Measurements from ENCODE around the gene POTED.
"Not testable (repeated sequence)": the region's sequence is repeated elsewhere in the genome, so short reads cannot be mapped to it uniquely, and the experiment has no call there.

The POTED gene

GRCh38 chr21:13609477-13609876 is at the start of gene POTED:
TSS of gene POTED (plus strand) at chr21:13609777. CDS start at chr21:13610229, 452 bp downstream.
- not testable (repeated sequence) for DNase-seq (ENCODE audit: low read depth in 4 of 4, low spot score in 1 of 4)

- not testable (repeated sequence) for DNase-seq (ENCODE audit: low read depth in 4 of 4, low spot score in 1 of 4)
Measured at GRCh38 chr21:13650101-13650500, 40.5 kb downstream of the POTED start.

- DNase-seq (ENCODE audit: low read depth in 4 of 4, low spot score in 1 of 4) = not testable (repeated sequence)
Measured at GRCh38 chr21:13651746-13652145, 42.2 kb downstream of the POTED start.
